Measurements from ENCODE around the gene PRKCE. TPM values are rescaled to one million over a fixed set of nuclear protein-coding genes. Genes with fewer than 3 reads are reported as not detected.

PRKCE gene
- total RNA-seq, 1 experiment from 2014 or later, result 14.0 TPM

GRCh38 chr2:45957533-45958227 is 306.2 kb downstream of the PRKCE start:
- ATAC-seq (no peak), DNase-seq (ENCODE audit: low read depth, low spot score) (no peak)
- H3K4me1 ChIP-seq (ENCODE audit: control insufficient read depth, insufficient read depth, low read length), result peaks cover 31% of the 10 kb centered on the region
- POLR2A ChIA-PET, result no interaction called here
- no peak for TF ChIP-seq REST (IDR thresholded peaks at IDR 0.05; ENCODE audit: insufficient read depth in 1 of 2, low read depth in 2 of 2, low read length in 1 of 2)
- no peak for TF ChIP-seq SIN3A (IDR thresholded peaks at IDR 0.05; ENCODE audit: borderline replicate concordance, insufficient read depth, low read depth, low read length)
- TF ChIP-seq CTCF (IDR thresholded peaks at IDR 0.05), result no peak
- TF ChIP-seq TCF7L2 (IDR thresholded peaks at IDR 0.05; ENCODE audit: low read depth, low read length), result no peak
- no peak for TF ChIP-seq POLR2AphosphoS5 (IDR thresholded peaks at IDR 0.05; ENCODE audit: low read depth, low read length)
- H3K27ac ChIP-seq (ENCODE audit: low read length), result no peak overlapping the region
- no peaks in the 10 kb centered on the region for H3K9me3 ChIP-seq (ENCODE audit: control insufficient read depth, insufficient read depth, low read depth, low read length)
- no peaks in the 10 kb centered on the region for H3K27me3 ChIP-seq (ENCODE audit: control insufficient read depth, insufficient read depth, low read length)
- CTCF ChIA-PET, result no interaction called here
- intact Hi-C loops (cut with micrococcal nuclease; ENCODE audit: unreplicated experiment), result no loop called here
- BruUV-seq (replicated peaks), result no TSS peak
- no peak overlapping the region for H3K4me3 ChIP-seq (ENCODE audit: low read depth in 2 of 2, low read length in 2 of 2)
- H3K36me3 ChIP-seq (ENCODE audit: control insufficient read depth, insufficient read depth, low read length), result no peaks in the 10 kb centered on the region
- in situ Hi-C loops (cut with HindIII; ENCODE audit: low pct_unique_long_range_greater_than_20kb, low sequenced_read_pairs), result no loop called here

- no peaks in the 10 kb centered on the region for H3K9me3 ChIP-seq (ENCODE audit: control insufficient read depth, insufficient read depth, low read depth, low read length)
- POLR2A ChIA-PET, result no interaction called here
- no peaks in the 10 kb centered on the region for H3K36me3 ChIP-seq (ENCODE audit: control insufficient read depth, insufficient read depth, low read length)
- TF ChIP-seq REST (IDR thresholded peaks at IDR 0.05; ENCODE audit: insufficient read depth in 1 of 2, low read depth in 2 of 2, low read length in 1 of 2), result no peak
- no peak for TF ChIP-seq CTCF (IDR thresholded peaks at IDR 0.05)
- no peak for TF ChIP-seq TCF7L2 (IDR thresholded peaks at IDR 0.05; ENCODE audit: low read depth, low read length)
- CTCF ChIA-PET, result no interaction called here
- intact Hi-C loops (cut with micrococcal nuclease; ENCODE audit: unreplicated experiment), result no loop called here
- no TSS peak for BruUV-seq (replicated peaks)
- no peaks in the 10 kb centered on the region for H3K27me3 ChIP-seq (ENCODE audit: control insufficient read depth, insufficient read depth, low read length)
- in situ Hi-C loops (cut with HindIII; ENCODE audit: low pct_unique_long_range_greater_than_20kb, low sequenced_read_pairs), result no loop called here
- H3K4me3 ChIP-seq (ENCODE audit: low read depth in 2 of 2, low read length in 2 of 2), result 0 out of 4 replicates have a peak overlapping the region, but pooled peaks of 1 of the 2 experiments have one; percentile 9
- no peak for DNase-seq (ENCODE audit: low read depth, low spot score)
- peaks cover 53% of the 10 kb centered on the region for H3K4me1 ChIP-seq (ENCODE audit: control insufficient read depth, insufficient read depth, low read length)
- ATAC-seq, result no peak
- peak overlapping the region; percentile 55; the same call in 1 of the 2 replicates for H3K27ac ChIP-seq (ENCODE audit: low read length)
These were observed 308.8 kb downstream of the PRKCE start for GRCh38 chr2:45960057-45960863.
